Activated CD4-positive, alpha-beta T cell treated with anti-CD3 and anti-CD28 coated beads, Interleukin-2, amount 50 U/mL, for 4 hours (primary cell): ENCODE data around the gene MPRIP.

Experiments
- DNase-seq, 2 experiments: peaks; one replicate each; pipeline ENCODE4 v3.0.0-alpha.2; 2020

The MPRIP gene

DNA sequence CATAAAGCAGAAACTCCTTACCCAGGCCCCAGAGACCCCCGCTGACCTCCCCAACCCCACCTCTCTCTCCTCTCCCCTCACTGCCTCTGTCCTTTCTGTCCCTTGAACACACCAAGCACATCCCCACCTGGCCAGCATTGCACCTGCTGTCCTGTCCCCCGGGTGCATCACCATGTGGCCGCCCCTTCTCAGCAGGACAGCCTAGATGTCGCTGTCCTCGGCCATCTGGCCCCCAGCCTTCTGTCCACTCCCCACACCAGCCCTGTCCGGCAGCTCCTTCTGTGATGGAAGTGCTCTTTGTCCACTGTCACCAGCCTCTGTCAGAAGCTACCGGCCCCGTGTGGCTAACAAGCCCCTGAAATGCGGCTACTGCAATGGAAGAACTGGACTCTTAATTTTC, 12.3 kb upstream of the MPRIP start:
- no peak for DNase-seq

DNA sequence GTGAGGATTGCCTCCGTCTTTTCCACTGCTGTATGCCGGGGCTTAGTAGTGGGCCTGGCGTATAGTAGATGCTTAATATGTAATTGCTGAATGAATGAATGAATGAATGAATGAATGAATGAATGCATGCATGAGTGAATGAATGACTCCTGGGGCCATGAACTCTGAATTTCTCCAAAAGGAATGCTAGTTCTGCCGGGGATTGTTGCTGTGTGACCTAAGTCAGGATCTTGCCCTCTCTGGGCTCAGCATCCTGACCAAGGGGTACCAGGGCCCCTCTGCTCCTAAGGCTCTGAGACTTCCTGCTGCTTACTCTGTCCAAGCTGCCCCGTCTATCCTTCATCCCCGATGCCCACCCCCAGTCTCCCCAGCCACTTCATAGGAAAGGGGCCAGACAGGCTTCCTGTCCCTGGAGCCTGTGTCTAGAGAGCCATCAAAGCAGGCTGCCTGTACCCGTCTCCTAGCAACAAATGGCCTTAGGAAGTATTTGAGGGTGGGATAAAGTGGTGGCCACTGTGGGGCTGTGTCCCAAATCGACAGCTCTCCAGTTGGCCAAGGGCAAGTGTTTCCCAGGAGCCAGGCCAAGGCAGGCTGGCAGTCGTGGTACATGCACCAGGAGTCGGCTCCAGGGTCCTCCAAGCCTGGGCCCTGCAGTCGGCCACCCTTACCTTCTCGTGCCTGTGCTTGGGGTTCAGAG, 11.6 kb upstream of the MPRIP start:
- DNase-seq = no peak

GRCh38 chr17:17032131-17032692, 10.0 kb upstream of the MPRIP start:
- no peak for DNase-seq

DNA sequence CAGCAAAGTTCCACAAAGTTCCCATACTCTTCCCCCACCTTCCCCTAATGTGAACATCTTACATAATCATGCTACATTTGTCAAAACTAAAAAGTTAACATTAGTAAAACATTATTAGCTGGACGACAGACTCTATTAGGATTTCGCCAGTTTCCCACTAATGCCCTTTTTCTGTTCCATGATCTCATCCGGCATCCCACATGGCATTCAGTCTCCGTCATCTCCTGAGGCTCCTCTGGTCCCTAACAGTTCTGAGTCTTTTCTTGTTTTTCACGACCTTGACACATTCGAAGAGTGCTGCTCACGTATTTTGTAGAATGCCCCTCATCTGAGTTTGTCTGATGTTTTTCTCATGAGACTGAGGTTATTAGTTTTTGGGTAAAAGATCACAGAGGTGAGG, 8.8 kb upstream of the MPRIP start:
- DNase-seq = no peak

DNA sequence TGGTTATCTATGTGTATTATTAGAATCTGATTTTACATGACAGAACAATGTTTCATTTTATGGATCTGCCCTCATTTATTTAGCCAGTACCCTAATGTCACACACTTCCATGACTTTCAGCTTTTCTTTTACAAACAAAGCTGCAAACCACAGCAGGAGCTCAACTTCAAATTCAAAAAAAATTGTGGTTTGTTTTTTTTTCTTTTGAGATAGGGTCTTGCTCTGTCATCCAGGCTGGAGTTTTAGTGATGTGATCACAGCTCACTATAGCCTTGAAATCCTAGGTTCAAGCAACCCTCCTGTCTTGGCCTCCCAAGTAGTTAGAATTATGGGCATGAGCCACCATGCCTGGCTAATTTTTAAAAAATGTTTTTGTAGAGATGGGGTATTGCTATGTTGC, 8.2 kb upstream of the MPRIP start:
- DNase-seq = no peak

GRCh38 chr17:17034496-17035075, 7.7 kb upstream of the MPRIP start:
- DNase-seq = no peak

DNA sequence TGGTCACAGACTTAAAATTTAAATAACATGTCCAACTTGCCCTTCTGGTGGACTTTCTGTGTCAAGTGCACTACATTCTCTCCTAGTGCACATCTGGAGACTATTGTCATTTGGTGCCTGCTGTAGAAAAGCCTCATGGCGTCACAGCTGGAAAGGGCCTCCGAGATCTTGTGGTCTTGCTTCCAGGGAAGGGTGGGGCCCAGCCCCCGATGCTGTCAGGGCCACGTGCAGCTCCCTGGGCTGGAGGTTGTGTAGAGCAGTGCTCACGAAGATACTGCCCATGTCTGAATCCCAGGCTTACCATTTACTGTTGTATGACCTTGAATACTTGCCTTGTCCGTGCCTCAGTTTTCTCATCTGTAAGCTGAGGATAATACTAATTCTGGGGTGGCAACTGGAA, 6.8 kb upstream of the MPRIP start:
- DNase-seq = no peak

DNA sequence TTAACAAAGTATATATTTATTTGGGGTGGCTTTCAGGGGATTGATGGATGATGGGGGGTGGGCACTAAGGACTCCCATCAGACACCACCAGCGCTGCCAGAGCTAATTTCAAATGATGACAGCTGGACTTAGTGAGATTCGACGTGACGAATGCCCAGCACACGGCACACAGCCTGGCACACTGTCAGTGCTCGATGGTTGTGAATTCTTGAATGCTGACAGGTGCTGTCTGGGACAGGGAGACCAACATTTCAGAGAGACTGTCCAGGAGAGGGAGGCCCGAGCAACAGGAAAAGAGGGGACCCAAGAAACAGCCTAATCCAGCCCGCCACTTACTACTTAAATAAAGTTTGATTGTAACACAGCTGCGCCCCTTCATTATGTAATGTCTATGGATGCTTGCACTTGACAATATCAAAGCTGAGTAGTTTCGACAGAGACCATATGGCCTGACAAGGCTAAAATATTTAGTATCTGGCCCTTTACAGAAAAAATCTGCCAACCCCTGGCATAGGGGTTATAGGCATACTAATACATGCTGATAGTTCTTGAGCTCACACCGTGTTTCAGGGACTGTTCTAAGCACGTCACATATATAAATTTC, 6.2 kb upstream of the MPRIP start:
- no peak for DNase-seq

DNA sequence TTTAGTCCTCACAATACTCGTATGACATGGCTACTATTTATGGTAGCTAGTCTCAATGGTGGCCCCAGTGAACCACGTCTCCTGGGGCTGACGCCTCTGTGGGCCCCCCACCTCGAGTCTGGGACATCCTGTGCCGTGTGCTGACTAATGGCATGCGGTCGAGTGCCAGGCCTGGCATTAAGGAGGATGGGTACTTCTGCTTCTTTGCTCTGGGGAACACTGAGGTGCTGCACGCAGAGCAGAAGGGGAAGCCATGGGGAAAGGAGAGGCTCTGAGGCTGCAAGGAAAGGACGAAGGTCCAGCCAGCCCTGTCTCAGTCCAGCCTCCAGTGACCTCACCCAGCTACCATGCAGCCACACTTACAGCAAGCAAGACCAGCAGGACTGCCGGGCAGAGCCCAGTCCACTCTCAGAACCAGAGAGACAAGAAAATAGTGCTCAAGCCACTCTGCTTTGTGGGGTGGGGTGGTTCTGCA, 5.7 kb upstream of the MPRIP start:
- no peak for DNase-seq

- no peak for DNase-seq
Measured at GRCh38 chr17:17039911-17040310, 2.3 kb upstream of the MPRIP start.

DNA sequence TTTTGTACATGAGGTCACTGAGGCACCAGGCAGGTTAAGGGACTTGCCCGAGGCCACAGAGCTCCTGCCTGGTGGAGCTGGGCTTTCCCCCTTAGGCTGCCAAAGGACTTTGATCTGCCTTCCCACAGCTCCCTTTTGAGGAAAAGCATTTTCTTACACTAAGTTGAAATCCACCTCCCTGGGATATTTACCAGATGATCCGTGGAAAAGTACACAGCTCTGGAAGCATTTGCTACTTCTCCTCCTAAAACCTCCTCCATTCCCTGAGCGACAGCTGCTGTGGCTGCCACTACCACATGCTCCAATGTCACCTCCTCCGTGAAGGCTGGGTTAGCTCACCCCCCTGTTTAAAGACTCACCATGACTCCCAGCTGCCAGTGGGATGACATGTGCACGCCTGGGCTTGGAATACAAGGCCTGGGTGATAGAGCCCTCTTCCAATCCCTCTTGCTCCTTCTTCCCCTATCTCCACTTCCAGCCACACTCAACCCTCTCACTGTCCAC, 1.2 kb upstream of the MPRIP start:
- DNase-seq = no peak

DNA sequence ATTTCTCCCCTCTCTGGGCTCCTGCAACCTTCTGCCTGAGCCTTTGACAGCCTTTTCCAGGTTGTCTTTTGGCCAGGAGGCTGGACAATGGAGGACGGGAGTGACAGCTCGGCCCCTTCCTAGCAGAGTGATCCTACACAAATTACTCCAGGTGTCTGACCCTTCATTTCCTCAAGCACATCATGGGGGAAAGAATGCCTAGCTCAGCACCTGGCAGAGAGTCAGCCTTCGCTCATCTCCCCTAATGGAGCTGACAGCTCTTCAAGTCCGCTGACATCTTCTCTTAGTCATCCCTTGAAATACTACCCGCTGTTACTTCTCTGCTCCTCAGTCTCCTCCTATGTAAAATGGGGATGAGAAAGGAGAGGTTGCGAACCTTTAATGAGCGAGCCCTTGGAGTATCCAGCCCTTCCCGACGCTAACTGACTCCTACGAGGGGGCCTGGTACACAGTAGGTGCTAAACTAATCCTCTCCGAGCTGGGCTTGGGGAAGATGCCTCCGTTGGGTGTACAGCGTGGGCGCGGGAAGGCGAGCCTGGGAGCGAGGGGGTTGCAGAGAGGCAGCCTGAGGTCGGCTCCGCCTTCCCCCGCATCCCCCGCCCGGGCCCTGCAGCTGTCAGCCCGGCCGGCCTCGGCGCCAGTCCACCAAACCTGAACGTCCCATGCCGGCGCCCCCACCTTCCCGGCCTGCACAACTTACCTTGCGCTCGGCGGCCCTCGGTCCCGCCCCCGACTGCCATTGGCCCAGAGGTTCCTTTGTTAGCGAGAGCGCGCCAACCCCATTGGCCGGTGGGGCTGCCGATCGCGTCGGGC, 480 bp upstream of the MPRIP start:
- peak; percentile 96 for DNase-seq

DNA sequence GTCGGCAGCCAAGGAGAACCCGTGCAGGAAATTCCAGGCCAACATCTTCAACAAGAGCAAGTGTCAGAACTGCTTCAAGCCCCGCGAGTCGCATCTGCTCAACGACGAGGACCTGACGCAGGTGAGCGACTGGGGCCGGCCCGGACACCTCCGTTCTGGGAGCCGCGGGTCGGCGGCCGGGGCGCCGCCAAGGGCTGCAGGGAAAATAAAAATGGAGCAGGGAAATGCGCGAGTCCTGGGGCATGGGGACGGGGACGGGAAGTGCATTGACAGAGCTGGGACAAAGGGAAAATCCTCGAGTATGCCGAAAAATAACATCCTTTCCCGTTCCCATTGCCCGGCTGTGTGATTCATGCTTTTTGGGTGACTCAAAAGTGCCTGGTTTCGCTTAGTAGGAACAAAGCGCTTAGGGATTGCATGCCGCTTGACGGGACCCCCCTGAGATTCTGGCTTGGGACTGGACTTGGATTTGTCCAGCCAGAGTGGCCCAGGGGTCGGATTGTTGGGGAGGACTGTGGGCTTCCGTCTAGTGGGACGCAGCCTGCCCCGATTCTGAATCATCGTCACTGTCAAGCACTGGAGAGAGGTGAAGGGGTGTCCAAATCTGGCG, 699 bp downstream of the MPRIP start:
- DNase-seq = peak in 1 of 2 experiments; percentile 14

GRCh38 chr17:17043461-17044271, 1.4 kb downstream of the MPRIP start:
- no peak for DNase-seq

- DNase-seq = no peak
Measured at GRCh38 chr17:17044846-17045561, 2.7 kb downstream of the MPRIP start.

GRCh38 chr17:17048106-17048505, 5.8 kb downstream of the MPRIP start:
- no peak for DNase-seq

DNA sequence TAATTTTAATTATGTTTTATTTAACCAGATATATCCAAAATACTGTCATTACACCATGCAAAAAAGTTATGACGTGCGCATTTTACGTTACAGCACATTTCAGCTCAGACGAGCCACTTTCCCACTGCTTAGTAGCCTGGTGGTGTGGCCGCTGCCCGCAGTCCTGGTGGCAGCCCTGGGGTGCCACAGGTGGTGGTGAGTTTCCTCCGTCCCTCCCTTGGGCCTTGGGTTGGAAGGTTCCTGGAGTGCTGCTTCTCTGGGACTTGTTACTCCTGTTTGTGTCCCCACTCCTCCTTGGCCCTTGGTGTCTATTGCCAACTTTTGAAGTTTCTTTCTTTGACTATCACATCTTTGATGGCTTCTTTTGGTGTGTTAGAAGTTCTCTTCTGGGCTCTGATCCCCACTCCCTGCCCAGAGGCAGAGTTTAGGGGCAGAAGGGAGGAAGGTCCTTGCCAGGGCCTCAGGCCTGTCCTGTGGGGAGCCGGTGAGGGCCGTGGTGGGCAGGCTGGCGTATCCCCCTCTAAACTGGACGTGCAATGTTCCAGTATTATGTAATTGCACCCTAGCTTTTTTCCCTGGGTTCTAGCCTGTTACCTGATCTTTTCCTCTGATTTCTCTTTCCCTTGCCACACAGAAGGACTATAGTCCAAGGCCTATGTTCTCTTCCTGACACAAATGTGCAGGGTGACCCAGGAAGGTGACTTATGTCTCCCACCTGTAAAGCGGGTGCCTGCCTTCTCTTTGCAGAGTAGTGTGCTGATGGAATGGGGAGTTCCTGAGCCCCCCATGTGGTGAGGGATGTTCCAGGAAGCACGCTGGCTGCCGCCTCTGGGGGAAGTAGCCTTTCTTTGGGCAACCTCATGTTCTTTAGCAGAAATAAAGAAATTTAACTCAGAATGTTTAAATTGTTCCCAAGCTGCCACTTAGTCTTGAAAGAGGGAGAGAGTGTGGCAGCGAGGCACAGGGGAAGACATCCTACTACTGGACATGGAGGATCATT, 8.4 kb downstream of the MPRIP start:
- DNase-seq = no peak

DNA sequence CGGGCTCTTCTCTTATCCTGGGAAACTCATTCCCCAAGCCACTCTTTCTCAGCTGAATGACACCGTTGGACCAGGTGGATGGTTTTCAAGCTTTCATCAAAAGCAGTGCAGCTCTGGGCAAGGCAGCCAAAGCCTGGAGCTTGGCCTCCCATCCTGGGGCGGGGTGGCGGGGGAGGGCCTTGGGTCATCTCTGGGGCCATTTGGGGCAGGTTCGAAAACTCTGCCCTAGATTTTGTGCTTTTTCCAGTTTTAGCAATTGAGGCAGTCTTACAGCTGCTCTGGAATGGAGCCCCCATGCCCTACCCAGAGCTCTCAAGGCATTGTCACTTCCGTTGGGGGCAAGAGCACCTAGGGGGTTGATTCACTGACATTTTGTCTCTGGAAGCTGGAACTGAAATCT, 9.1 kb downstream of the MPRIP start:
- DNase-seq = no peak

DNA sequence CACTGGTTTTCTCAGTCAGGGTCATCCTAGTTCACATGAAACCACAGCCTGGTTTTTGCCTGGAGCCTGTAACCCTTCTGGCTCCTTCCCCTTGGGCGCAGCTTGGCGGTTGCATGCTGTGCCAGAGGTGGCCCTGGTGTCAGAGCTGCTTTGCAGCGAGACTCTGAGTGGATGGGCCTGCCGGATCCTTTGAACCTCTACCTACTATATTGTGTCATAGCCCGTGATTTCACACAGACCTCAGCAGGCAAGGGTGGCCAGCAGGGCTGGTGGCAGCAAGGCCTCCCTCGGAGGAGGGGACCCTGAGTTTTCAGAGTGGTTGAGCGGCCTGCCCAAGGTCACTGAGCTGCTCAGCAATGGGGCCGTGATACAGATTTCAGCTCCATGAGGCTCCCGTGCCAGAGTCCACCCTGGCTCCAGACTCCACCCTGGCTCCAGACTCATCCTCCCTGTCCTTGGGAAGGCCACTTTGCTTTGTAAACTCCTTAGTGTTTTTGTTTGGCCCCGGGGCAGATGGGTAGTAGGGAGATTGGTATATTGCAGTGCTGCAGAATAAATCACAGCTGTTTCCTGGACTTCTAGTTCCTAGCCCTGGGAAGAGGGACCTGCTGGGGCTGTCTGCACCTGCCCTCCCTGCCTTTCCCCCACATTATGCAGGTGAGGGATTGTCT, 9.7 kb downstream of the MPRIP start:
- no peak for DNase-seq
